Measurements from ENCODE around the gene PAQR9. TPM values are rescaled to one million over a fixed set of nuclear protein-coding genes. Genes with fewer than 3 reads are reported as not detected.

Gene PAQR9
- total RNA-seq, 1 donor, result not detected

GRCh38 chr3:142945023-142945422 lies 18.5 kb downstream of the PAQR9 start:
- no peak for DNase-seq (ENCODE audit: low read depth)
- no peak for TF ChIP-seq CTCF (IDR thresholded peaks at IDR 0.05; ENCODE audit: insufficient read depth, low read depth, low read length)
- H3K4me3 ChIP-seq (ENCODE audit: low read depth, low read length), result no peak overlapping the region

GRCh38 chr3:142944342-142944741 lies 19.1 kb downstream of the PAQR9 start:
- TF ChIP-seq CTCF (IDR thresholded peaks at IDR 0.05; ENCODE audit: insufficient read depth, low read depth, low read length), result no peak
- no peak overlapping the region for H3K4me3 ChIP-seq (ENCODE audit: low read depth, low read length)
- DNase-seq (ENCODE audit: low read depth), result no peak

GRCh38 chr3:142943870-142944269 lies 19.6 kb downstream of the PAQR9 start:
- DNase-seq (ENCODE audit: low read depth), result no peak
- no peak for TF ChIP-seq CTCF (IDR thresholded peaks at IDR 0.05; ENCODE audit: insufficient read depth, low read depth, low read length)
- no peak overlapping the region for H3K4me3 ChIP-seq (ENCODE audit: low read depth, low read length)

- no peak overlapping the region for H3K4me3 ChIP-seq (ENCODE audit: low read depth, low read length)
- no peak for DNase-seq (ENCODE audit: low read depth)
- no peak for TF ChIP-seq CTCF (IDR thresholded peaks at IDR 0.05; ENCODE audit: insufficient read depth, low read depth, low read length)
Measured at GRCh38 chr3:142943349-142943748, 20.1 kb downstream of the PAQR9 start.

GRCh38 chr3:142941373-142942123 lies 21.9 kb downstream of the PAQR9 start:
- no peak overlapping the region for H3K4me3 ChIP-seq (ENCODE audit: low read depth, low read length)
- no peak for DNase-seq (ENCODE audit: low read depth)
- no peak for TF ChIP-seq CTCF (IDR thresholded peaks at IDR 0.05; ENCODE audit: insufficient read depth, low read depth, low read length)

- DNase-seq (ENCODE audit: low read depth), result no peak
- no peak for TF ChIP-seq CTCF (IDR thresholded peaks at IDR 0.05; ENCODE audit: insufficient read depth, low read depth, low read length)
- H3K4me3 ChIP-seq (ENCODE audit: low read depth, low read length), result no peak overlapping the region
Measured at GRCh38 chr3:142940472-142940871, 23.0 kb downstream of the PAQR9 start.

GRCh38 chr3:142940000-142940399 lies 23.5 kb downstream of the PAQR9 start:
- no peak overlapping the region for H3K4me3 ChIP-seq (ENCODE audit: low read depth, low read length)
- no peak for TF ChIP-seq CTCF (IDR thresholded peaks at IDR 0.05; ENCODE audit: insufficient read depth, low read depth, low read length)
- DNase-seq (ENCODE audit: low read depth), result no peak

All from fibroblast of villous mesenchyme (primary cell).